ENCODE data around the gene ASPHD2.

DNA sequence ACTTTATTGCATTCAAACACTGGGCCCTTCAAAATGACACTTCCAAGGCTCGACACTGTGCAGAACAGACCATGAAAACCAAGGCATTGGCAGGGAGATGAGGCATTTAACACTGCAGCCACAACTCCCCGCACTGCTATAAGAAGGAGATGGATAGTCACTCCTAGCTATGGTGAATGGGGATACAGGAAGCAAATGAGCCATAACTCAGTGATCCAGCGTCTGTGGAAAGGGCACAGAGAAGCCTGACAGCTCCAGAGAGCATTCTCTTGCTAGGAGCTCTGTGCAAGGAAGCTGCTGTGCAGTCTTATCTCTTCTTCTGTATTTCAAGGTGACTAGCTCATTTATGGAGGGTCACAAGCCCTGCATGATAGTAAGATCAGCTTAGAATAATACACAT lies 33.6 kb downstream of the ASPHD2 start:
- TF ChIP-seq, protein P1, sequence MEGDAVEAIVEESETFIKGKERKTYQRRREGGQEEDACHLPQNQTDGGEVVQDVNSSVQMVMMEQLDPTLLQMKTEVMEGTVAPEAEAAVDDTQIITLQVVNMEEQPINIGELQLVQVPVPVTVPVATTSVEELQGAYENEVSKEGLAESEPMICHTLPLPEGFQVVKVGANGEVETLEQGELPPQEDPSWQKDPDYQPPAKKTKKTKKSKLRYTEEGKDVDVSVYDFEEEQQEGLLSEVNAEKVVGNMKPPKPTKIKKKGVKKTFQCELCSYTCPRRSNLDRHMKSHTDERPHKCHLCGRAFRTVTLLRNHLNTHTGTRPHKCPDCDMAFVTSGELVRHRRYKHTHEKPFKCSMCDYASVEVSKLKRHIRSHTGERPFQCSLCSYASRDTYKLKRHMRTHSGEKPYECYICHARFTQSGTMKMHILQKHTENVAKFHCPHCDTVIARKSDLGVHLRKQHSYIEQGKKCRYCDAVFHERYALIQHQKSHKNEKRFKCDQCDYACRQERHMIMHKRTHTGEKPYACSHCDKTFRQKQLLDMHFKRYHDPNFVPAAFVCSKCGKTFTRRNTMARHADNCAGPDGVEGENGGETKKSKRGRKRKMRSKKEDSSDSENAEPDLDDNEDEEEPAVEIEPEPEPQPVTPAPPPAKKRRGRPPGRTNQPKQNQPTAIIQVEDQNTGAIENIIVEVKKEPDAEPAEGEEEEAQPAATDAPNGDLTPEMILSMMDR (IDR thresholded peaks at IDR 0.05; ENCODE audit: borderline replicate concordance, extremely low read depth, low read length, poor library complexity, severe bottlenecking), result no peak
- no peak for TF ChIP-seq EZH2 (IDR thresholded peaks at IDR 0.05; ENCODE audit: borderline replicate concordance, low read depth, low read length, severe bottlenecking)
